IPS-NIHi11 (cell line): Measurements from ENCODE around the gene GPX1.
"Not testable (repeated sequence)": the region's sequence is repeated elsewhere in the genome, so short reads cannot be mapped to it uniquely, and the experiment has no call there.

Experiments
- DNase-seq: peaks from one replicate; pipeline ENCODE4 v3.0.0; 2012; ENCODE audit warnings: mixed read lengths, low spot score

The GPX1 gene

GRCh38 chr3:49358217-49358883, at the start of gene GPX1:
TSS of gene GPX1 (minus strand) at chr3:49358353. CDS start at chr3:49358278, 75 bp downstream.
- DNase-seq = peak; percentile 97

DNA sequence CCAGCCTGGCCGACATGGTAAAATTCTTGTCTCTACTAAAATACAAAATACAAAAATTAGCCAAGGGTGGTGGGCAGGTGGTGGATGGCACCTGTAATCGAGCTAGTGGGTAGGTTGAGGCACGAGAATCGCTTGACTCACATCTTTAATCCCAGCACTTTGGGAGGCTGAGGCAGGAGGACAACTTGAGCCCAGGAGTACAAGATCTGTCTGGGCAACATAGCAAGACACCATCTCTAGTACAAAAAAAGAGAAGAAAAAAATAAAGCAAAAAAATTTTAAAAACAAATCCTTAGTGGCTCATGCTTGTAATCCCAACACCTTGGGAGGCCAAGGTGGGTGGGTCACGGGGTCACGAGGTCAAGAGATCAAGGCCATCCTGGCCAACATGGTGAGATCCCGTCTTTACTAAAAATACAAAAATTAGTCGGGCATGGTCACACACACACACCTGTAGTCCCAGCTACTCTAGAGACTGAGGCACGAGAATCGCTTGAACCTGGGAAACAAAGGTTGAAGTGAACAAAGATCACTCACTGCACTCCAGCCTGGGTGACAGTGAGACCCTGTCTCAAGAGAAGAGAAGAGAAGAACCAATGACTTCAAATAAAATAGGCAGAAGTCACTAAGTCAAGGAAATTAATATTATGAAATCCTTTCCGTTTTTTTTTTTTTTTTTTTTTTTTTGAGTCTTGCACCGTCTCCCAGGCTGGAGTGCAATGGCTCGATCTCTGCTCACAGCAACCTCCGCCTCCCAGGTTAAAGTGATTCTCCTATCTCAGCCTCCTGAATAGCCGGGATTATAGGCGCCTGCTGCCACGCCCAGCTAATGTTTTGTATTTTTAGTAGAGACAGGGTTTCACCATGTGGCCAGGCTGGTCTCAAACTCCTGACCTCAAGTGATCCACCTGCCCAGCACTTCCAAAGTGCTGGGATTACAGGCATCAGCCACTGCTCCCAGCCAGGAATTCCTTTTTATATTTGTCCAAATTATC, 48.7 kb upstream of the GPX1 start:
- no peak for DNase-seq

DNA sequence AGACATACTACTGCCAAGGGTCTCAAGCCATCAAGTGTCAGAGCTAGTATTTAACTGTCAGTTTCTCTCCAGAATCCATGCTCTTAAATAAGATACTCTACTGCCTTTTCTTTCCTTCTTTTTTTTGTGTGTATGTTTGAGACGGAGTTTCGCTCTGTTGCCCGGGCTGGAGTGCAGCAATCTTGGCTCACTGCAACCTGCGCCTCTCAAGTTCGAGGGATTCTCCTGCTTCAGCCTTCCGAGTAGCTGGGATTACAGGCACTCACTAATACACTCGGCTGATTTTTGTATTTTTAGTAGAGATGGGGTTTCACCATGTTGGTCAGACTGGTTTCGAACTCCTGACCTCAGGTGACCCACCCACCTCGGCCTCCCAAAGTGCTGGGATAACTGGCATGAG, 47.4 kb upstream of the GPX1 start:
- not testable (repeated sequence) for DNase-seq

- no peak for DNase-seq
These were observed 45.7 kb upstream of the GPX1 start for GRCh38 chr3:49403891-49404290.

- no peak for DNase-seq
These were observed 43.6 kb upstream of the GPX1 start for GRCh38 chr3:49401766-49402165.

- DNase-seq = no peak
These were observed 41.3 kb upstream of the GPX1 start for GRCh38 chr3:49399461-49399860.

GRCh38 chr3:49397470-49397869, 39.3 kb upstream of the GPX1 start:
- DNase-seq = peak; percentile 32

- not testable (repeated sequence) for DNase-seq
These were observed 33.2 kb upstream of the GPX1 start for GRCh38 chr3:49391310-49391709.

- DNase-seq = no peak
These were observed 31.1 kb upstream of the GPX1 start for GRCh38 chr3:49389297-49389696.

DNA sequence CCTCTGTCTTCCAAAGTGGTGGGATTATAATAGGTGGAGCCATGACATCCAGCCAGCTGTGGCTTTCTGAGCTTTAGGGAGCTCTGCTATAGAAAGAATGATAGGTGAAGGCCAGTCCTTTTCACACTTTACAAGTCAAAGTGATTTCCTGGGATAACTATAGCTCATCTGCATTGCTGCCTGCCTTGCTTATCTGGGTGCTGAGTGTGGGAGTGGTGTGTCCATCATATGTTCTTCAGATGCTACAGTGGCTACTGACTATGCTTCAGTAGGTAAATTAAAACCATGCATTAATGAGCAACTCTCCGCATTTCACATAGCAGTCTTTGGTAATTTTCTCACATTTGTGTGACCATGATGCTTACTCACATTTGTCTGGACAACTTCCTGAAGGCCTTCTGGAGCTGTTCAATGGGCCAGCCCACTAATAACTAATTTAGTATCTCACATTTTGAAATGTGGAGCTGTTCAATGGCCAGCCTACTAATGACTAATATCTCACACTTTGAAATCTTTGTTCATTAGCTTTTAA, 30.2 kb upstream of the GPX1 start:
- DNase-seq = no peak

- DNase-seq = no peak
These were observed 29.6 kb upstream of the GPX1 start for GRCh38 chr3:49387721-49388120.

DNA sequence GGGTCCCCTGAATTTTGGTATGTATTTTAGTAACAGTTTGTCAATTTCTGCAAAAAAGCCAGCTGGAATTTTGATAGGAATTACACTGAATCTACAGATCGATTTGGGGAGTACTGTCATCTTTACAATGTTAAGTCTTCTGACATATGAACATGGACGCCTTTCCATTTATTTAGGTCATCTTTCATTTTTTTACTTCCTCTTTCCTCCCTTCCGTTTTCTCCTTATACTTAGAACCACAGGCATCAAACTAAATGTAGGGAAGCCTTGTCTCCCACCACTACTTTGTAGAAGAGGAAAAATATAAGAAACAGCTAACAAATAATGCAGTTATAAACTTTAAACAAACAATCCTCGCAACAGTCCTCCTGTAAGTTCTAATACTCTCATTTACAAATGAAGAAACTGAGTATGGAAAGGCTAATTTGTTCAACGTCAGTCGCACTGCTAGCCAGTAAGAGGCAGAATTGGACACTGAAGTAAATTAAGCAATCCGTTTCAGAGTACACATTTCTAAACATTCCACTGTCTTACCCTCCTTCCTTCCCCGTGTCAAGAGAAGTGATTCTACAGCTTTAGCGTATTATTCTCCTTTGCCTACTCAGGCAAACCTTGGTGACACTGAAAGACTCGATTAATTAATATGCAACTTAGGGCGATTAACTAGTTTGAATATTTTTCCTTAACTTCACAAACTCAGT, 28.1 kb upstream of the GPX1 start:
- DNase-seq = no peak

- DNase-seq = no peak
These were observed 27.5 kb upstream of the GPX1 start for GRCh38 chr3:49385617-49386016.

GRCh38 chr3:49383387-49383786, 25.2 kb upstream of the GPX1 start:
- no peak for DNase-seq

- DNase-seq = no peak
These were observed 20.2 kb upstream of the GPX1 start for GRCh38 chr3:49378249-49378895.

GRCh38 chr3:49377483-49377882, 19.3 kb upstream of the GPX1 start:
- no peak for DNase-seq

DNA sequence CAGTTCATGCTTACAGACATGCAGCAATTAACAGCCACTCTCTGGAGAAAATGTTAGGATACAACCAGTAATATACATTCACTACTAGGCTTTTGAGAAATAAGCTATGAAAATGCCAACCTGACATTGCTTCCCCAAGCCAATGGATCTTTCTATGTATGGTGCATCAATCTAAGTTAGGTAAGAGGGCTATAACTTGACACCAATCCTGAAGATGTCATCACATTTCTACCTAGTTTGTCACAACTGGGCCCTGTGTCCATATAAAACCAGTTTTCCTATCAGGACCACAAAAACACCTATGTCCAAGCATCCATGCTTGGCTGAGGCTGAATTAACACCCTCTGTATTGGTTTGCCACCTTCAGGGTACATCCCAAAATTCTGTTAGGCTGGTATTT, 13.8 kb upstream of the GPX1 start:
- no peak for DNase-seq

GRCh38 chr3:49370585-49371290, 12.6 kb upstream of the GPX1 start:
- no peak for DNase-seq

GRCh38 chr3:49362561-49362960, 4.4 kb upstream of the GPX1 start:
- no peak for DNase-seq

DNA sequence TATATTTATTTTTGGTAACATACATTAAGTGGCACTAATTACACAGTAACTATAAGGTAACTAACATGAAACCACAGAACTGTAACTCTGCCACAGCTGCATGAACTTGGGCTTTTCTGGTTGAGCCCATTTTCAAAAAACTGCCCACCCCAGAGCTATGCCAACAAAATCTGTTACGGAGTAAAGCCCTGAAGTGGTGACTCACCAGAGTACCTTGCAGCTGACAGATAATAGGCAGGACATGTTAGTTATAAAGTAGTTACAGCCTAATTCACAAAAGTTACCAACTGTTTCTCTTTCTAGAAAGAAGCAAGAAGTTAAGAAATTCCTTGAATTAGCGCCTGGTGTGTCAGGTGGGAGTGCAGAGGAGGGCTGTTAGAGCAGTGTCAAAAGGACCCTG, 1.5 kb upstream of the GPX1 start:
- no peak for DNase-seq

- no peak for DNase-seq
These were observed 702 bp upstream of the GPX1 start for GRCh38 chr3:49358884-49359225.
